NCI-H2171 (cell line): ENCODE data around the gene FRMD4A.
"Not testable (repeated sequence)": the region's sequence is repeated elsewhere in the genome, so short reads cannot be mapped to it uniquely, and the experiment has no call there.

Experiments
- DNase-seq: peaks from one replicate; lab custom pipeline; 2025; lab: John Stamatoyannopoulos, UW

Gene FRMD4A

GRCh38 chr10:13720699-13721098 lies 610.0 kb downstream of the FRMD4A start:
- no peak for DNase-seq

GRCh38 chr10:13719425-13719824 lies 611.3 kb downstream of the FRMD4A start:
- no peak for DNase-seq

- no peak for DNase-seq
These were observed 611.9 kb downstream of the FRMD4A start for GRCh38 chr10:13718820-13719219.

- DNase-seq = peak; percentile 78
These were observed 612.6 kb downstream of the FRMD4A start for GRCh38 chr10:13717936-13718772.

GRCh38 chr10:13717571-13717935 lies 613.2 kb downstream of the FRMD4A start:
- DNase-seq = no peak

GRCh38 chr10:13716081-13717071 lies 614.3 kb downstream of the FRMD4A start:
- DNase-seq = no peak

GRCh38 chr10:13715596-13715995 lies 615.1 kb downstream of the FRMD4A start:
- DNase-seq = not testable (repeated sequence)

- no peak for DNase-seq
These were observed 615.6 kb downstream of the FRMD4A start for GRCh38 chr10:13715100-13715499.

- DNase-seq = no peak
These were observed 617.7 kb downstream of the FRMD4A start for GRCh38 chr10:13712837-13713581.

- DNase-seq = no peak
These were observed 618.3 kb downstream of the FRMD4A start for GRCh38 chr10:13712476-13712836.

GRCh38 chr10:13711291-13711690 lies 619.4 kb downstream of the FRMD4A start:
- DNase-seq = no peak

GRCh38 chr10:13709931-13710650 lies 620.6 kb downstream of the FRMD4A start:
- DNase-seq = no peak

GRCh38 chr10:13708256-13708990 lies 622.3 kb downstream of the FRMD4A start:
- DNase-seq = no peak

- peak; percentile 35 for DNase-seq
These were observed 623.4 kb downstream of the FRMD4A start for GRCh38 chr10:13707156-13707881.

GRCh38 chr10:13706604-13707003 lies 624.1 kb downstream of the FRMD4A start:
- DNase-seq = no peak

- no peak for DNase-seq
These were observed 624.5 kb downstream of the FRMD4A start for GRCh38 chr10:13706175-13706574.

- DNase-seq = no peak
These were observed 625.1 kb downstream of the FRMD4A start for GRCh38 chr10:13705526-13706174.

GRCh38 chr10:13704964-13705363 lies 625.8 kb downstream of the FRMD4A start:
- DNase-seq = no peak

GRCh38 chr10:13703997-13704536 lies 626.7 kb downstream of the FRMD4A start:
- no peak for DNase-seq
